Gastrocnemius medialis (tissue), 4 donors: ENCODE results near the gene SEC16A.

Experiments used
- POLR2A ChIP-seq, 2 donors: fragments of 450-650 bp; IDR thresholded peaks; one replicate each; pipeline ENCODE4 v1.6.1; 2017; ENCODE audit warnings: antibody characterized with exemption in 2 of 2, mild to moderate bottlenecking in 2 of 2, moderate library complexity in 2 of 2
- TF ChIP-seq, protein P1 (sequence below), 5 experiments: fragments of 450-650 bp in 3 of 5; fragments of 200-600 bp in 2 of 5; sonication (generic) in 2 of 5; IDR thresholded peaks in 4 of 5; conservative IDR thresholded peaks in 1 of 5; 1 replicate in 4 of 5; 2 replicates in 1 of 5; pipeline ENCODE4 v1.5.1; 2016 to 2019; ENCODE audit warnings: antibody characterized with exemption in 5 of 5, mild to moderate bottlenecking in 3 of 5, moderate library complexity in 3 of 5

DNA sequence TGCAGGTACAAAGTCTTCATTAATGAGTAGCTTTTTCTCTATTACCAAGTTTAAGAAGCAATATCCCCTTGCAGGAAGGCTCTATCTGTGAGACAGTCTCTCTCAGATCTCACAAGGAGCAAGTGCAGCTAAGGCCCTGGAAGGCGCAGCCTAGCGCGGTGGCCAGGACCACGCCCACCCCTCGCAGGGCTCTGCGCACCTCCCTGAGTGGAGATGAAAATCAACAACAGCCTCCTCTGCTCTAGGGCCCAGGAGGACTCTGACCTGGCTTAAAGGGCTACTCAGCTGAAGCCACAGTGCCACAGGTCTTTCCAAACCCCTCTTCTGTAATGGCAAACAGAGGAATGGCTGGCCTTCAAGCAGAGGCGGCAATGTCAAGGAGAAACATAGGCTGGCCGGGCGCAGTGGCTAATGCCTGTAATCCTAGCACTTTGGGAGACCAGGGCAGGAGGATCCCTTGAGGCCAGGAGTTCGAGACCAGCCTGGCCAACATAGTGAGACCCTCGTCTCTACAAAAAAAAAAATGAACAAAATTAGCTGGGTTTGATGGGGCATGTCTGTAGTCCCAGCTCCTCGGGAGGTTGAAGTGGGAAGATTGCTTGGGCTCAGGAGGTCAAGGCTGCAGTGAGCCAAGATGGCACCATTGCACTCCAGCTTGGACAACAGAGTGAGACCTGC is 11.9 kb downstream of the SEC16A start:
- TF ChIP-seq, protein P1, sequence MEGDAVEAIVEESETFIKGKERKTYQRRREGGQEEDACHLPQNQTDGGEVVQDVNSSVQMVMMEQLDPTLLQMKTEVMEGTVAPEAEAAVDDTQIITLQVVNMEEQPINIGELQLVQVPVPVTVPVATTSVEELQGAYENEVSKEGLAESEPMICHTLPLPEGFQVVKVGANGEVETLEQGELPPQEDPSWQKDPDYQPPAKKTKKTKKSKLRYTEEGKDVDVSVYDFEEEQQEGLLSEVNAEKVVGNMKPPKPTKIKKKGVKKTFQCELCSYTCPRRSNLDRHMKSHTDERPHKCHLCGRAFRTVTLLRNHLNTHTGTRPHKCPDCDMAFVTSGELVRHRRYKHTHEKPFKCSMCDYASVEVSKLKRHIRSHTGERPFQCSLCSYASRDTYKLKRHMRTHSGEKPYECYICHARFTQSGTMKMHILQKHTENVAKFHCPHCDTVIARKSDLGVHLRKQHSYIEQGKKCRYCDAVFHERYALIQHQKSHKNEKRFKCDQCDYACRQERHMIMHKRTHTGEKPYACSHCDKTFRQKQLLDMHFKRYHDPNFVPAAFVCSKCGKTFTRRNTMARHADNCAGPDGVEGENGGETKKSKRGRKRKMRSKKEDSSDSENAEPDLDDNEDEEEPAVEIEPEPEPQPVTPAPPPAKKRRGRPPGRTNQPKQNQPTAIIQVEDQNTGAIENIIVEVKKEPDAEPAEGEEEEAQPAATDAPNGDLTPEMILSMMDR (IDR thresholded peaks at IDR 0.05 in 4 of 5, conservative IDR thresholded peaks at IDR 0.05 in 1 of 5): no peak
- no peak for TF ChIP-seq POLR2A (IDR thresholded peaks at IDR 0.05)
